HCT116 (cell line): ENCODE measurements around the gene ACTR3C.
"Not testable (repeated sequence)": the region's sequence is repeated elsewhere in the genome, so short reads cannot be mapped to it uniquely, and the experiment has no call there.

Experiments used
- ATF3 ChIP-seq: IDR thresholded peaks from 2 replicates; pipeline ENCODE4 v1.6.1; 2012
- CEBPB ChIP-seq: IDR thresholded peaks from 2 replicates; pipeline ENCODE4 v1.6.1; 2012; ENCODE audit warnings: low read depth
- EZH2phosphoT487 ChIP-seq: fragments of 200-600 bp; IDR thresholded peaks from 2 replicates; pipeline ENCODE4 v1.6.1; 2018; ENCODE audit warnings: antibody characterized with exemption, borderline replicate concordance
- JUND ChIP-seq: IDR thresholded peaks from 2 replicates; pipeline ENCODE4 v1.6.1; 2012
- POLR2A ChIP-seq: IDR thresholded peaks from 2 replicates; pipeline ENCODE4 v1.7.0; 2011; ENCODE audit warnings: borderline replicate concordance; ENCODE audit not compliant: insufficient read depth, insufficient read length; ENCODE audit errors: extremely low read depth
- REST ChIP-seq: IDR thresholded peaks from 2 replicates; pipeline ENCODE4 v1.6.1; 2012; ENCODE audit warnings: low read depth
- SIN3A ChIP-seq: IDR thresholded peaks from 2 replicates; pipeline ENCODE4 v1.6.1; 2012; ENCODE audit warnings: low read depth
- SP1 ChIP-seq: IDR thresholded peaks from 2 replicates; pipeline ENCODE4 v1.6.1; 2012; ENCODE audit warnings: low read depth
- SRF ChIP-seq: IDR thresholded peaks from 2 replicates; pipeline ENCODE4 v1.6.1; 2012; ENCODE audit warnings: low read depth
- ZNF274 ChIP-seq: fragments of 200-500 bp; sonication (Bioruptor generic); IDR thresholded peaks from 2 replicates; pipeline ENCODE4 v1.6.1; 2014; ENCODE audit warnings: mild to moderate bottlenecking, low read depth, low read length, inconsistent platforms
- TF ChIP-seq, protein P1 (sequence below), 3 experiments: fragments of 200-600 bp in 1 of 3; sonication (generic) in 1 of 3; IDR thresholded peaks in 2 of 3; conservative IDR thresholded peaks in 1 of 3; 2 replicates each; pipeline ENCODE4 v1.5.1; 2012 to 2017; ENCODE audit warnings: low read depth in 2 of 3, low read length in 2 of 3, antibody characterized with exemption in 1 of 3, borderline replicate concordance in 1 of 3, control low read depth in 1 of 3, mild to moderate bottlenecking in 1 of 3, mixed read lengths in 1 of 3, mixed run types in 1 of 3, moderate library complexity in 1 of 3; ENCODE audit not compliant: insufficient read depth in 1 of 3
- TF ChIP-seq, protein P2 (sequence below): IDR thresholded peaks from 2 replicates; pipeline ENCODE4 v1.6.1; 2012

- TF ChIP-seq, protein P1, sequence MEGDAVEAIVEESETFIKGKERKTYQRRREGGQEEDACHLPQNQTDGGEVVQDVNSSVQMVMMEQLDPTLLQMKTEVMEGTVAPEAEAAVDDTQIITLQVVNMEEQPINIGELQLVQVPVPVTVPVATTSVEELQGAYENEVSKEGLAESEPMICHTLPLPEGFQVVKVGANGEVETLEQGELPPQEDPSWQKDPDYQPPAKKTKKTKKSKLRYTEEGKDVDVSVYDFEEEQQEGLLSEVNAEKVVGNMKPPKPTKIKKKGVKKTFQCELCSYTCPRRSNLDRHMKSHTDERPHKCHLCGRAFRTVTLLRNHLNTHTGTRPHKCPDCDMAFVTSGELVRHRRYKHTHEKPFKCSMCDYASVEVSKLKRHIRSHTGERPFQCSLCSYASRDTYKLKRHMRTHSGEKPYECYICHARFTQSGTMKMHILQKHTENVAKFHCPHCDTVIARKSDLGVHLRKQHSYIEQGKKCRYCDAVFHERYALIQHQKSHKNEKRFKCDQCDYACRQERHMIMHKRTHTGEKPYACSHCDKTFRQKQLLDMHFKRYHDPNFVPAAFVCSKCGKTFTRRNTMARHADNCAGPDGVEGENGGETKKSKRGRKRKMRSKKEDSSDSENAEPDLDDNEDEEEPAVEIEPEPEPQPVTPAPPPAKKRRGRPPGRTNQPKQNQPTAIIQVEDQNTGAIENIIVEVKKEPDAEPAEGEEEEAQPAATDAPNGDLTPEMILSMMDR (IDR thresholded peaks at IDR 0.05 in 2 of 3, conservative IDR thresholded peaks at IDR 0.05 in 1 of 3; ENCODE audit: borderline replicate concordance in 1 of 3, insufficient read depth in 1 of 3, low read depth in 2 of 3, low read length in 2 of 3), result not testable (repeated sequence)
- TF ChIP-seq POLR2A, ZNF274, REST, EZH2phosphoT487, SRF, JUND, CEBPB, SP1, SIN3A, ATF3: not testable (repeated sequence)
- TF ChIP-seq, protein P2, sequence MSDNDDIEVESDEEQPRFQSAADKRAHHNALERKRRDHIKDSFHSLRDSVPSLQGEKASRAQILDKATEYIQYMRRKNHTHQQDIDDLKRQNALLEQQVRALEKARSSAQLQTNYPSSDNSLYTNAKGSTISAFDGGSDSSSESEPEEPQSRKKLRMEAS, result not testable (repeated sequence)
Measured at GRCh38 chr7:150202894-150203293, 120.5 kb downstream of the ACTR3C start.
